HEK293T (cell line): Measurements from ENCODE around the gene PIP5K1B.

Source experiments
- CTCF ChIA-PET: fragments of 350-600 bp; formaldehyde crosslinking; extraction: SDS; loops from one replicate; lab custom pipeline; 2021; ENCODE audit warnings: antibody characterized with exemption, inconsistent platforms; lab: Yijun Ruan, JAX
- POLR2A ChIA-PET: fragments of 350-600 bp; formaldehyde crosslinking; extraction: SDS; loops from one replicate; lab custom pipeline; 2020; ENCODE audit warnings: antibody characterized with exemption, inconsistent platforms; lab: Yijun Ruan, JAX
- DNase-seq: peaks from one replicate; pipeline ENCODE4 v3.0.0; 2012; ENCODE audit warnings: mixed read lengths; ENCODE audit errors: extremely low spot score
- ARNT ChIP-seq: fragments of 450-650 bp; IDR thresholded peaks from 2 replicates; pipeline ENCODE4 v1.6.1; 2017; ENCODE audit warnings: mild to moderate bottlenecking
- BHLHE40 ChIP-seq: fragments of 450-650 bp; IDR thresholded peaks from 2 replicates; pipeline ENCODE4 v1.6.1; 2016; ENCODE audit warnings: mild to moderate bottlenecking, moderate library complexity, borderline replicate concordance
- CTBP1 ChIP-seq: fragments of 450-650 bp; IDR thresholded peaks from 2 replicates; pipeline ENCODE4 v1.6.1; 2016; ENCODE audit warnings: borderline replicate concordance
- ELF4 ChIP-seq: fragments of 450-650 bp; IDR thresholded peaks from 2 replicates; pipeline ENCODE4 v1.6.1; 2017; ENCODE audit warnings: antibody characterized with exemption
- FOXA1 ChIP-seq: fragments of 450-650 bp; IDR thresholded peaks from 2 replicates; pipeline ENCODE4 v1.6.1; 2016; ENCODE audit warnings: mild to moderate bottlenecking
- FOXK2 ChIP-seq: fragments of 450-650 bp; IDR thresholded peaks from 2 replicates; pipeline ENCODE4 v1.6.1; 2016; ENCODE audit warnings: mild to moderate bottlenecking
- FOXM1 ChIP-seq: fragments of 450-650 bp; IDR thresholded peaks from 2 replicates; pipeline ENCODE4 v1.6.1; 2017; ENCODE audit warnings: mild to moderate bottlenecking, borderline replicate concordance
- HDGF ChIP-seq: fragments of 450-650 bp; IDR thresholded peaks from 2 replicates; pipeline ENCODE4 v1.6.1; 2017; ENCODE audit warnings: antibody characterized with exemption, borderline replicate concordance
- L3MBTL2 ChIP-seq: fragments of 450-650 bp; conservative IDR thresholded peaks from 2 replicates; pipeline ENCODE4 v1.6.1; 2016; ENCODE audit warnings: mild to moderate bottlenecking
- LEF1 ChIP-seq: fragments of 450-650 bp; IDR thresholded peaks from 2 replicates; pipeline ENCODE4 v1.6.1; 2017; ENCODE audit warnings: mild to moderate bottlenecking, borderline replicate concordance
- NFRKB ChIP-seq: fragments of 450-650 bp; IDR thresholded peaks from 2 replicates; pipeline ENCODE4 v1.6.1; 2016; ENCODE audit warnings: mild to moderate bottlenecking, moderate library complexity
- PKNOX1 ChIP-seq: fragments of 450-650 bp; IDR thresholded peaks from 2 replicates; pipeline ENCODE4 v1.6.1; 2016
- SP1 ChIP-seq: fragments of 450-650 bp; IDR thresholded peaks from 2 replicates; pipeline ENCODE4 v1.6.1; 2017
- SUZ12 ChIP-seq: fragments of 450-650 bp; IDR thresholded peaks from 2 replicates; pipeline ENCODE4 v1.6.1; 2016; ENCODE audit warnings: mild to moderate bottlenecking
- TARDBP ChIP-seq: fragments of 450-650 bp; IDR thresholded peaks from 2 replicates; pipeline ENCODE4 v1.6.1; 2016
- ZNF384 ChIP-seq: fragments of 450-650 bp; IDR thresholded peaks from 2 replicates; pipeline ENCODE4 v1.6.1; 2016

Gene PIP5K1B

GRCh38 chr9:68804911-68805889, 100.2 kb downstream of the PIP5K1B start:
- no peak for DNase-seq
- POLR2A ChIA-PET, result no interaction called here

GRCh38 chr9:68805890-68806517, 101.0 kb downstream of the PIP5K1B start:
- DNase-seq, result no peak
- POLR2A ChIA-PET, result no interaction called here
- CTCF ChIA-PET, result no interaction called here
- no peak for TF ChIP-seq BHLHE40
- no peak for TF ChIP-seq SP1
- TF ChIP-seq TARDBP, result no peak
- TF ChIP-seq FOXA1, result no peak
- no peak for TF ChIP-seq L3MBTL2
- TF ChIP-seq ELF4, result no peak

More at GRCh38 chr9:68804911-68805889, 100.2 kb downstream of the PIP5K1B start:
- CTCF ChIA-PET, result no interaction called here
- TF ChIP-seq FOXK2, result no peak
- no peak for TF ChIP-seq PKNOX1
- TF ChIP-seq FOXA1, result no peak
- no peak for TF ChIP-seq ELF4
- TF ChIP-seq LEF1, result no peak
- no peak for TF ChIP-seq L3MBTL2
- TF ChIP-seq FOXM1, result no peak
- no peak for TF ChIP-seq SUZ12
- no peak for TF ChIP-seq TARDBP
- no peak for TF ChIP-seq SP1
- no peak for TF ChIP-seq ZNF384
- no peak for TF ChIP-seq BHLHE40
- TF ChIP-seq CTBP1, result no peak
- no peak for TF ChIP-seq HDGF
- TF ChIP-seq NFRKB, result no peak
- no peak for TF ChIP-seq ARNT

GRCh38 chr9:68808338-68808890, 103.4 kb downstream of the PIP5K1B start:
- CTCF ChIA-PET, result interaction anchor here (0.5 kb wide), 1 partner anchor 66 kb away, joined by 3 read pairs; no protein-coding TSS in a partner anchor
- TF ChIP-seq FOXA1 (no peak), SP1 (no peak), HDGF (no peak), FOXK2 (no peak), TARDBP (no peak), ELF4 (no peak), ZNF384 (no peak), PKNOX1 (no peak), BHLHE40 (no peak), ARNT (no peak), CTBP1 (no peak), L3MBTL2 (no peak), FOXM1 (no peak), NFRKB (no peak), LEF1 (no peak)
- POLR2A ChIA-PET, result no interaction called here
- no peak for DNase-seq

GRCh38 chr9:68817079-68817875, 112.2 kb downstream of the PIP5K1B start:
- TF ChIP-seq FOXK2 (no peak), HDGF (no peak), FOXM1 (no peak), FOXA1 (no peak)
- ChIA-PET CTCF (no interaction called here), POLR2A (no interaction called here)
- DNase-seq, result no peak

- no peak for TF ChIP-seq BHLHE40
- TF ChIP-seq ZNF384, result no peak
- no peak for TF ChIP-seq FOXK2
- no peak for TF ChIP-seq PKNOX1
- no peak for TF ChIP-seq LEF1
- no peak for TF ChIP-seq HDGF
- no peak for TF ChIP-seq TARDBP
- no peak for TF ChIP-seq NFRKB
- CTCF ChIA-PET, result no interaction called here
- POLR2A ChIA-PET, result no interaction called here
- DNase-seq, result no peak
Observed at GRCh38 chr9:68819065-68819464, 114.0 kb downstream of the PIP5K1B start.
